ENCODE data around the gene HINFP.

HINFP gene

GRCh38 chr11:119148720-119149017 lies 27.3 kb downstream of the HINFP start:
- H3K4me3 ChIP-seq (ENCODE audit: control insufficient read depth, low read depth, low read length): peak overlapping the region; percentile 51
- DNase-seq (ENCODE audit: low read depth): no peak
- no peak for TF ChIP-seq CTCF (IDR thresholded peaks at IDR 0.05; ENCODE audit: control insufficient read depth, insufficient read depth, low read depth, low read length, missing control alignments)

GRCh38 chr11:119149018-119149785 lies 27.8 kb downstream of the HINFP start, which contains the start of gene ABCG4:
ABCG4 (plus strand) TSS chr11:119149052; CDS start chr11:119149966, 914 bp downstream.
- DNase-seq (ENCODE audit: low read depth): no peak
- peak within 1 kb of the TSS; percentile 51 for H3K4me3 ChIP-seq (ENCODE audit: control insufficient read depth, low read depth, low read length)
- TF ChIP-seq CTCF (IDR thresholded peaks at IDR 0.05; ENCODE audit: control insufficient read depth, insufficient read depth, low read depth, low read length, missing control alignments): no peak

GRCh38 chr11:119149786-119150275 lies 28.5 kb downstream of the HINFP start:
- no peak for DNase-seq (ENCODE audit: low read depth)
- TF ChIP-seq CTCF (IDR thresholded peaks at IDR 0.05; ENCODE audit: control insufficient read depth, insufficient read depth, low read depth, low read length, missing control alignments): no peak
- H3K4me3 ChIP-seq (ENCODE audit: control insufficient read depth, low read depth, low read length): no peak overlapping the region; the same call in 1 of the 2 replicates

GRCh38 chr11:119152043-119152442 lies 30.7 kb downstream of the HINFP start:
- no peak for TF ChIP-seq CTCF (IDR thresholded peaks at IDR 0.05; ENCODE audit: control insufficient read depth, insufficient read depth, low read depth, low read length, missing control alignments)
- no peak for DNase-seq (ENCODE audit: low read depth)
- no peak overlapping the region for H3K4me3 ChIP-seq (ENCODE audit: control insufficient read depth, low read depth, low read length)

GRCh38 chr11:119152604-119153003 lies 31.2 kb downstream of the HINFP start:
- DNase-seq (ENCODE audit: low read depth): no peak
- H3K4me3 ChIP-seq (ENCODE audit: control insufficient read depth, low read depth, low read length): no peak overlapping the region
- TF ChIP-seq CTCF (IDR thresholded peaks at IDR 0.05; ENCODE audit: control insufficient read depth, insufficient read depth, low read depth, low read length, missing control alignments): no peak

- no peak for DNase-seq (ENCODE audit: low read depth)
- TF ChIP-seq CTCF (IDR thresholded peaks at IDR 0.05; ENCODE audit: control insufficient read depth, insufficient read depth, low read depth, low read length, missing control alignments): no peak
- H3K4me3 ChIP-seq (ENCODE audit: control insufficient read depth, low read depth, low read length): no peak overlapping the region
Observed at GRCh38 chr11:119153049-119153818, 31.9 kb downstream of the HINFP start.

Data from AG09309 (cell line).